Stomach (tissue), 9 donors: ENCODE measurements around the gene SCAMP2. TPM values are rescaled to one million over a fixed set of nuclear protein-coding genes. Genes with fewer than 3 reads are reported as not detected.

Experiments used
- DNase-seq, 2 donors: peaks; one replicate each; pipeline versions ENCODE4 v3.0.0 to v3.0.0-alpha.2; 2013 to 2019
- H3K27ac ChIP-seq, 5 donors: fragments of 200-600 bp in 4 of 5; sonication (generic) in 4 of 5; one replicate each; pipeline ENCODE4 v1.5.1; 2013 to 2019; ENCODE audit warnings: mild to moderate bottlenecking in 1 of 5, moderate library complexity in 1 of 5
- H3K27me3 ChIP-seq, 3 donors: fragments of 200-600 bp; sonication (generic); one replicate each; pipeline ENCODE4 v1.5.1; 2017 to 2019; ENCODE audit warnings: mixed run types in 1 of 3
- H3K36me3 ChIP-seq, 4 donors: fragments of 200-600 bp; sonication (generic); 1 replicate in 3 of 4; 2 replicates in 1 of 4; pipeline ENCODE4 v1.5.1; 2016 to 2019
- H3K4me1 ChIP-seq, 4 donors: fragments of 200-600 bp; sonication (generic); one replicate each; pipeline ENCODE4 v1.5.1; 2016 to 2019
- H3K4me3 ChIP-seq, 4 donors: fragments of 200-600 bp; sonication (generic) in 3 of 4; one replicate each; pipeline ENCODE4 v1.5.1; 2016 to 2019; ENCODE audit warnings: mild to moderate bottlenecking in 1 of 4
- H3K9me3 ChIP-seq, 4 donors: fragments of 200-600 bp; sonication (generic); one replicate each; pipeline ENCODE4 v1.5.1; 2016 to 2019
- EP300 ChIP-seq: sonication (generic); formaldehyde crosslinking; IDR thresholded peaks from one replicate; pipeline ENCODE4 v1.6.1; 2017; ENCODE audit warnings: antibody characterized with exemption
- POLR2A ChIP-seq, 4 donors: fragments of 450-650 bp; IDR thresholded peaks; one replicate each; pipeline ENCODE4 v1.6.1; 2016; ENCODE audit warnings: antibody characterized with exemption in 4 of 4, control low read depth in 2 of 4, mild to moderate bottlenecking in 1 of 4, moderate library complexity in 1 of 4
- POLR2AphosphoS5 ChIP-seq, 3 donors: sonication (generic); formaldehyde crosslinking; IDR thresholded peaks; one replicate each; pipeline ENCODE4 v1.6.1; 2016; ENCODE audit warnings: antibody characterized with exemption in 3 of 3
- WGBS, 5 donors: extraction: QIAGEN DNeasy Blood & Tissue Kit in 3 of 5; methylation state at CpG; one replicate each; pipeline versions ENCODE4 v1.1.5 to v1.1.7; 2013 to 2018; 5-methylcytosine and 5-hydroxymethylcytosine counted together
- intact Hi-C: fragments of 100-400 bp; cut with DNase I; formaldehyde crosslinking; loops from one replicate; pipeline ENCODE4 v1.15.1; 2023; ENCODE audit warnings: low total_unique reads
- polyA plus RNA-seq, 3 donors: library from polyadenylated mRNA; stranded (reverse); fragments of 200-250 nt; gene quantifications; one replicate each; pipeline ENCODE4 v1.2.3, GENCODE V29; 2013
- total RNA-seq, 5 donors: library from RNA; depleted of rRNA; stranded (reverse); fragments of >200 nt; gene quantifications; one replicate each; pipeline versions ENCODE4 v1.1.0 to v1.2.3, GENCODE V29; 2014 to 2016
- TF ChIP-seq, protein P1 (sequence below), 7 experiments: fragments of 450-650 bp in 4 of 7; fragments of 200-600 bp in 3 of 7; sonication (generic) in 3 of 7; IDR thresholded peaks; one replicate each; pipeline ENCODE4 v1.5.1; 2016 to 2019; ENCODE audit warnings: antibody characterized with exemption in 7 of 7, control low read depth in 2 of 7, mild to moderate bottlenecking in 1 of 7
- donor health status: healthy with polysubstance abuse.
- donor health status: Bipolar disorder and iron deficiency.
- donor health status: healthy.

SCAMP2 gene
- total and polyA plus RNA-seq, 8 donors: 16.8 to 134 (median 38.9) TPM

DNA sequence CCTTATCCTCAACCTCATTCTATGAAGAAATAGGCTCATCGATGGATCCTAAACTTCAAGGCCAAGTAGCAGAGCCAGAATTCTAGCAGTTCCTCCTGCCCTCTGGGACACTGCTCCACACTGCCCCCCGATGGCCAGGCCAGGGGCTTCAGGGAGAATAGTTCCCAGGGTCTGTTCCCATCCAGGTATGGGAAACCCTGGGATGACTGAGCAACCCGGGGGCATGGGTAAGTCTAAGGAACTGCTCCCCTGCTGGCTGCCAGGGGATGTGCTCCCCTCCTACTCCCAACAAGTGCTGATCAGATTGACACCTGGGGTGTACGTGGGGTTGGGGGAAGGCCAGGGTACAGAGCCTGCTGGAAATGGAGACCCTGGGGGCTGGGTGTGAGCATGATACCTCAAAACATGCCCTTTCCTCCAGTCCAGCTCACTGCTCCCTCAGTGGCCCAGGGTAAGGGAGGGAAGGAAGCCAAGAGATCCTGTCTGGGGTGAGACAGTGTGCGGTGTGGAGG, 37.8 kb downstream of the SCAMP2 start:
- no peak overlapping the region for H3K27ac ChIP-seq
- no peaks in the 10 kb centered on the region for H3K27me3 ChIP-seq
- peaks cover 0 to 50% (median 49%) of the 10 kb centered on the region in 4 donors for H3K36me3 ChIP-seq
- DNase-seq: peak; percentile 68 to 78
- no peaks in the 10 kb centered on the region for H3K9me3 ChIP-seq
- 29 to 42% (median 39%) methylated on average over 4 to 5 of the region's 5 CpGs for WGBS, 5 donors
- intact Hi-C loops: loop anchor here (5.0 kb wide), 1 partner anchor 63 kb away; no protein-coding TSS in a partner anchor
- TF ChIP-seq, protein P1, sequence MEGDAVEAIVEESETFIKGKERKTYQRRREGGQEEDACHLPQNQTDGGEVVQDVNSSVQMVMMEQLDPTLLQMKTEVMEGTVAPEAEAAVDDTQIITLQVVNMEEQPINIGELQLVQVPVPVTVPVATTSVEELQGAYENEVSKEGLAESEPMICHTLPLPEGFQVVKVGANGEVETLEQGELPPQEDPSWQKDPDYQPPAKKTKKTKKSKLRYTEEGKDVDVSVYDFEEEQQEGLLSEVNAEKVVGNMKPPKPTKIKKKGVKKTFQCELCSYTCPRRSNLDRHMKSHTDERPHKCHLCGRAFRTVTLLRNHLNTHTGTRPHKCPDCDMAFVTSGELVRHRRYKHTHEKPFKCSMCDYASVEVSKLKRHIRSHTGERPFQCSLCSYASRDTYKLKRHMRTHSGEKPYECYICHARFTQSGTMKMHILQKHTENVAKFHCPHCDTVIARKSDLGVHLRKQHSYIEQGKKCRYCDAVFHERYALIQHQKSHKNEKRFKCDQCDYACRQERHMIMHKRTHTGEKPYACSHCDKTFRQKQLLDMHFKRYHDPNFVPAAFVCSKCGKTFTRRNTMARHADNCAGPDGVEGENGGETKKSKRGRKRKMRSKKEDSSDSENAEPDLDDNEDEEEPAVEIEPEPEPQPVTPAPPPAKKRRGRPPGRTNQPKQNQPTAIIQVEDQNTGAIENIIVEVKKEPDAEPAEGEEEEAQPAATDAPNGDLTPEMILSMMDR (IDR thresholded peaks at IDR 0.05): peak in 5 of 7 experiments; percentile 26 to 74 (median 64)
- no peak for TF ChIP-seq POLR2A (IDR thresholded peaks at IDR 0.05)
- peak in 1 of 3 donors; percentile 4 for TF ChIP-seq POLR2AphosphoS5 (IDR thresholded peaks at IDR 0.05)
- no peak for TF ChIP-seq EP300
- peaks cover 0 to 16% (median 2%) of the 10 kb centered on the region in 4 donors for H3K4me1 ChIP-seq
- H3K4me3 ChIP-seq: no peak overlapping the region

DNA sequence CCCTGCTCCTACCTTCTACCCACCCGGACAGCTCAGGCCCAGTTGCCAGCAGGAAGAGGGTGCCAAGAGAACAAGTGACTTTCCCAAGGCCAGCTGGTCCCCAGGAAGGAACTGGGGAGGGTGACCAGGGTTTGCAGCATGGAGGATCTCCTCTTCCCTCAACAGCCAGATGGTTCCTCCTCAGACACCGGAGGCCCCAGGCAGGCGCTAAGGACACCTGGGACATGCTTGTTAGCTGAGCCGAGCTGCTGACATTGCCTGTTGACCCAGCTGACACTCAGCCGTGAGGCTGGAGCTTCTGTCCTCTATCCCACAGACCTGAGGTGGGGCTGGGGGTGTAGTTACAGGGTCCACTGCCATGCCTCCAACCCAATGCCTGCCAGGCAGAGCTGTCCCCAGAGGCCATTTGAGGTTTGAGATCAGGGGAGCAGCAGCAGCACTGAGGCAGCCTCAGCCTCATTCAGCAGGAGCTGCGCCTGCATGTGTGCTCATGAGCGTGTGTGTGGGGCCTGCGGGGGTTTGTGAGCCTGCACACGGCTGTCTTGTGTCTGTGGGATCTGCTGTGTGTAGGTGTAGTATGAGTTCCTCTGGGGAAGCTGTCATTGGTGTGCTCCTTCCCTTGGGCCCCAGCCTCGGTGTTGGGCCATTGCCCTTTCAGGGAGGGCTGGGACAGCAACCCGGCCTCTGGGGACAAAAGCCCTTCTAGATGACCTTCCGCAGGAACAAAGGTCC, 39.6 kb downstream of the SCAMP2 start:
- DNase-seq: no peak
- H3K36me3 ChIP-seq: peaks cover 0 to 32% (median 31%) of the 10 kb centered on the region in 4 donors
- intact Hi-C loops: no loop called here
- peaks cover 0 to 13% (median 0%) of the 10 kb centered on the region in 4 donors for H3K4me1 ChIP-seq
- WGBS, 5 donors: 68 to 75% (median 71%) methylated on average over 5 to 12 of the region's 12 CpGs
- no peak overlapping the region for H3K4me3 ChIP-seq
- H3K27ac ChIP-seq: no peak overlapping the region
- H3K27me3 ChIP-seq: peaks cover 0 to 15% (median 2%) of the 10 kb centered on the region in 3 donors
- H3K9me3 ChIP-seq: no peaks in the 10 kb centered on the region
- TF ChIP-seq EP300: no peak
- no peak for TF ChIP-seq POLR2A (IDR thresholded peaks at IDR 0.05)
- TF ChIP-seq POLR2AphosphoS5 (IDR thresholded peaks at IDR 0.05): no peak
- TF ChIP-seq, protein P1 (IDR thresholded peaks at IDR 0.05): no peak

DNA sequence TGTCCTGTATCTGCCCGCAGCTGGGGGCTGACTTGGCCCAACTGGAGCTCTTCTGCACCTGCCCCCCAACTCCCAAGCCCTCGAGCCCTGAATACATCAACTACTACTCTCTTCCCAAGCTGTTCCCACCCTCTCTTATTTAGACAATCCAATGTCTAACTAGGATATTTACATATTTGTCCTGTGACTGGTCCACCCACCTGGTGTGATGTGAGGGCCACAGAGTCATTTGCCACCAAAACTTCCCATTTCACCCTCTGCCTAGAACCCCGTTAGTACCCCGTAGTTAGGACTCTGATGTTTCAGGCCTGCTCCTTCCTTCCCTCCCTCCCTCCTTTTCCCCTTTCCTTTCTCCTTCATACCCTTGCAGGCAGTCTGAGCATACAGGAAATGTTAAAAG, 40.3 kb downstream of the SCAMP2 start:
- H3K4me1 ChIP-seq: peaks cover 0 to 13% (median 0%) of the 10 kb centered on the region in 4 donors
- DNase-seq: no peak
- 53 to 80% (median 58%) methylated on average over 4 of the region's 4 CpGs for WGBS, 5 donors
- H3K4me3 ChIP-seq: no peak overlapping the region
- no peaks in the 10 kb centered on the region for H3K9me3 ChIP-seq
- H3K27me3 ChIP-seq: peaks cover 0 to 22% (median 10%) of the 10 kb centered on the region in 3 donors
- no peak for TF ChIP-seq POLR2AphosphoS5 (IDR thresholded peaks at IDR 0.05)
- peaks cover 0 to 25% (median 24%) of the 10 kb centered on the region in 4 donors for H3K36me3 ChIP-seq
- H3K27ac ChIP-seq: no peak overlapping the region
- intact Hi-C loops: no loop called here

DNA sequence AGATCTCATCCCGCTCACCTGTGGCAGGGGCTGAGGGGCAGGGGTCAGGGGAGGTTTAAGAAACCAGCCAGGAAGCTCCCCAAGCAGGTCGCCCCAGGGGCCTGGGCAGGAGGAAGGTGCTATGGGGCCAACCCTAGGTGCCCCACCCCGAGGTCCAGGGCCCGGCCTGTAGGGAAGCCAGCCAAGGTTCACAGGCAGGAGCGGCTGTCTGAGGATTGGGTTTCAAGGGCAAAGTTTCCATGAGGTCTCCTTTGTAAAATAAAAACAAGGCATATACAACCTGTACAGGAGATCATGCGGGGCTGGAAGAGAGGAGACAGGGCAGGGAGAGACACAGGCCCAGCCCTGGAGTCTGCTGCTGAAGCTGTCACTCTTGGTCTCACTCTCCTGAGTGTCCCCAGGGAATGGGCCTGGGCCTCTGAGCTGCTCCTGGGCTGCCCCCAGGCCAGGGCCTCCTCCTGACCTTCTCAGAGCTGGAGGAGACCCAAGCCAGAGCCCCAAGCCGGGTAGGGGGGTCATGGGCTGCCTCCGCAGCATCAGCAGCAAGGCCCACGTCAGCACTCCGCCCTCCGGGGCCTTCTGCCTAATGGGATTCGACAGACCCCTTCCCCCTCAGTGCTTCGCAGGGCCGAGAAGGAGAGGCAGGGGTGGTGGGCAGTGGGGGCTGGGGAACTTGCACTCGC, 41.2 kb downstream of the SCAMP2 start:
- DNase-seq: peak in 1 of 2 donors; percentile 39
- 52 to 67% (median 58%) methylated on average over 15 of the region's 15 CpGs for WGBS, 5 donors
- Histone ChIP-seq H3K36me3 (peaks cover 0 to 16% (median 15%) of the 10 kb centered on the region in 4 donors), H3K4me1 (peaks cover 0 to 13% (median 0%) of the 10 kb centered on the region in 4 donors), H3K9me3 (no peaks in the 10 kb centered on the region), H3K27me3 (peaks cover 0 to 31% (median 18%) of the 10 kb centered on the region in 3 donors), H3K27ac (peak overlapping the region in 1 of 5 donors; percentile 11), H3K4me3 (no peak overlapping the region)
- no peak for TF ChIP-seq EP300
- no peak for TF ChIP-seq POLR2AphosphoS5 (IDR thresholded peaks at IDR 0.05)
- TF ChIP-seq, protein P1 (IDR thresholded peaks at IDR 0.05): no peak
- TF ChIP-seq POLR2A (IDR thresholded peaks at IDR 0.05): no peak
- intact Hi-C loops: no loop called here
